Peyer's patch (tissue), 4 donors: ENCODE results near the gene GUSB. TPM values are rescaled to one million over a fixed set of nuclear protein-coding genes. Genes with fewer than 3 reads are reported as not detected.
"Not testable (repeated sequence)": the region's sequence is repeated elsewhere in the genome, so short reads cannot be mapped to it uniquely, and the experiment has no call there.

Source experiments
- DNase-seq, 3 donors: peaks; one replicate each; pipeline ENCODE4 v3.0.0-alpha.2; 2017 to 2019
- H3K27ac ChIP-seq, 4 donors: fragments of 200-600 bp; sonication (generic); one replicate each; pipeline ENCODE4 v1.5.1; 2016 to 2019
- H3K27me3 ChIP-seq, 2 donors: fragments of 200-600 bp; sonication (generic); one replicate each; pipeline ENCODE4 v1.5.1; 2019
- H3K36me3 ChIP-seq, 3 donors: fragments of 200-600 bp; sonication (generic); one replicate each; pipeline ENCODE4 v1.5.1; 2016 to 2019
- H3K4me1 ChIP-seq, 4 donors: fragments of 200-600 bp; sonication (generic); one replicate each; pipeline ENCODE4 v1.5.1; 2016 to 2019
- H3K4me3 ChIP-seq, 4 donors: fragments of 200-600 bp; sonication (generic); 1 replicate in 3 of 4; 2 replicates in 1 of 4; pipeline ENCODE4 v1.5.1; 2016 to 2019; ENCODE audit warnings: mild to moderate bottlenecking in 1 of 4
- H3K9me3 ChIP-seq, 4 donors: fragments of 200-600 bp; sonication (generic); one replicate each; pipeline ENCODE4 v1.5.1; 2016 to 2019; ENCODE audit warnings: mild to moderate bottlenecking in 1 of 4
- CTCF ChIP-seq, 6 experiments: fragments of 450-650 bp in 4 of 6; fragments of 200-600 bp in 2 of 6; sonication (generic) in 1 of 6; IDR thresholded peaks; one replicate each; pipeline ENCODE4 v1.5.1; 2017 to 2019; ENCODE audit warnings: antibody characterized with exemption in 6 of 6, mild to moderate bottlenecking in 3 of 6, moderate library complexity in 1 of 6
- POLR2A ChIP-seq, 2 donors: fragments of 450-650 bp; IDR thresholded peaks; one replicate each; pipeline ENCODE4 v1.5.1; 2017; ENCODE audit warnings: antibody characterized with exemption in 2 of 2, mild to moderate bottlenecking in 2 of 2, moderate library complexity in 2 of 2
- total RNA-seq, 4 donors: library from RNA; depleted of rRNA; stranded (reverse); fragments of >200 nt; gene quantifications; one replicate each; pipeline ENCODE4 v1.1.0, GENCODE V29; 2016

GUSB gene
- 10 to 100 TPM; 29.8 to 56.9 (median 48.4) TPM for total RNA-seq

GRCh38 chr7:65981965-65982792 lies at the start of gene GUSB:
TSS of gene GUSB (minus strand) at chr7:65982213. CDS start at chr7:65982183, 30 bp downstream.
- peak; percentile 89 to 96 (median 95) for DNase-seq
- peak within 1 kb of the TSS; percentile 76 to 85 (median 82) for H3K27ac ChIP-seq
- peaks cover 0 to 10% (median 2%) of the 10 kb centered on the region in 4 donors for H3K4me1 ChIP-seq
- TF ChIP-seq CTCF (IDR thresholded peaks at IDR 0.05) (peak in 1 of 6 experiments; percentile 11), POLR2A (IDR thresholded peaks at IDR 0.05) (peak; percentile 76 to 79)
- no peaks in the 10 kb centered on the region for H3K27me3 ChIP-seq
- H3K9me3 ChIP-seq = no peaks in the 10 kb centered on the region
- H3K4me3 ChIP-seq = peak within 1 kb of the TSS; percentile 85 to 99 (median 86)
- H3K36me3 ChIP-seq = peaks cover 0 to 18% (median 0%) of the 10 kb centered on the region in 3 donors

- H3K9me3 ChIP-seq, H3K27me3 ChIP-seq, H3K4me1 ChIP-seq, H3K36me3 ChIP-seq, H3K27ac ChIP-seq, DNase-seq, H3K4me3 ChIP-seq: not testable (repeated sequence)
Measured at GRCh38 chr7:66028342-66028741, 46.3 kb upstream of the GUSB start.

GRCh38 chr7:66016131-66016461 lies 34.1 kb upstream of the GUSB start:
- Histone ChIP-seq H3K27ac (no peak overlapping the region), H3K36me3 (no peaks in the 10 kb centered on the region), H3K4me3 (no peak overlapping the region), H3K27me3 (no peaks in the 10 kb centered on the region), H3K9me3 (no peaks in the 10 kb centered on the region), H3K4me1 (no peaks in the 10 kb centered on the region)
- DNase-seq = no peak
- no peak for TF ChIP-seq CTCF (IDR thresholded peaks at IDR 0.05)

- H3K4me3 ChIP-seq = no peak overlapping the region
- no peak for TF ChIP-seq POLR2A (IDR thresholded peaks at IDR 0.05)
- no peak for TF ChIP-seq CTCF (IDR thresholded peaks at IDR 0.05)
- no peak for DNase-seq
- no peaks in the 10 kb centered on the region for H3K36me3 ChIP-seq
- no peaks in the 10 kb centered on the region for H3K9me3 ChIP-seq
- no peak overlapping the region for H3K27ac ChIP-seq
- H3K4me1 ChIP-seq = no peaks in the 10 kb centered on the region
- H3K27me3 ChIP-seq = no peaks in the 10 kb centered on the region
Measured at GRCh38 chr7:66015440-66016130, 33.6 kb upstream of the GUSB start.

GRCh38 chr7:66013938-66014337 lies 31.9 kb upstream of the GUSB start:
- TF ChIP-seq POLR2A (IDR thresholded peaks at IDR 0.05) (no peak), CTCF (IDR thresholded peaks at IDR 0.05) (peak in 4 of 6 experiments; percentile 10 to 48 (median 44))
- H3K4me1 ChIP-seq = no peaks in the 10 kb centered on the region
- H3K36me3 ChIP-seq = no peaks in the 10 kb centered on the region
- no peak overlapping the region for H3K27ac ChIP-seq
- no peaks in the 10 kb centered on the region for H3K27me3 ChIP-seq
- no peak overlapping the region for H3K4me3 ChIP-seq
- peak in 1 of 3 donors; percentile 48 for DNase-seq
- no peaks in the 10 kb centered on the region for H3K9me3 ChIP-seq

GRCh38 chr7:66007232-66007631 lies 25.2 kb upstream of the GUSB start:
- TF ChIP-seq POLR2A (IDR thresholded peaks at IDR 0.05) (no peak), CTCF (IDR thresholded peaks at IDR 0.05) (no peak)
- Histone ChIP-seq H3K9me3 (no peaks in the 10 kb centered on the region), H3K4me1 (no peaks in the 10 kb centered on the region), H3K27ac (no peak overlapping the region), H3K36me3 (no peaks in the 10 kb centered on the region), H3K4me3 (no peak overlapping the region), H3K27me3 (no peaks in the 10 kb centered on the region)
- no peak for DNase-seq

GRCh38 chr7:66005115-66005671 lies 23.2 kb upstream of the GUSB start:
- not testable (repeated sequence) for H3K27me3 ChIP-seq, H3K27ac ChIP-seq, H3K4me1 ChIP-seq, H3K4me3 ChIP-seq, DNase-seq, H3K36me3 ChIP-seq, H3K9me3 ChIP-seq

GRCh38 chr7:66000823-66001417 lies 18.9 kb upstream of the GUSB start:
- not testable (repeated sequence) for DNase-seq, H3K27ac ChIP-seq, H3K27me3 ChIP-seq, H3K4me3 ChIP-seq, H3K36me3 ChIP-seq, H3K4me1 ChIP-seq, H3K9me3 ChIP-seq
